HG03558 (cell line): ENCODE data around the gene ZNF419.
A peak's percentile ranks its signal among the peaks of the same experiment; 100 is the strongest.
"Not testable (repeated sequence)": the region's sequence is repeated elsewhere in the genome, so short reads cannot be mapped to it uniquely, and the experiment has no call there.

ENCODE experiments used
- ATAC-seq: cut with Tn5 transposase; IDR thresholded peaks from one replicate; pipeline ENCODE4 v1.9.1; 2021; ENCODE audit warnings: moderate number of reproducible peaks; ENCODE audit not compliant: unreplicated experiment; ENCODE audit errors: extremely low read depth

The ZNF419 gene

GRCh38 chr19:57487477-57488298 is at the start of gene ZNF419:
ZNF419 (plus strand) TSS chr19:57487750; CDS start chr19:57487951, 201 bp downstream.
- peak; percentile 87 for ATAC-seq

- ATAC-seq: no peak
These were observed 49.6 kb upstream of the ZNF419 start for GRCh38 chr19:57437931-57438330.

DNA sequence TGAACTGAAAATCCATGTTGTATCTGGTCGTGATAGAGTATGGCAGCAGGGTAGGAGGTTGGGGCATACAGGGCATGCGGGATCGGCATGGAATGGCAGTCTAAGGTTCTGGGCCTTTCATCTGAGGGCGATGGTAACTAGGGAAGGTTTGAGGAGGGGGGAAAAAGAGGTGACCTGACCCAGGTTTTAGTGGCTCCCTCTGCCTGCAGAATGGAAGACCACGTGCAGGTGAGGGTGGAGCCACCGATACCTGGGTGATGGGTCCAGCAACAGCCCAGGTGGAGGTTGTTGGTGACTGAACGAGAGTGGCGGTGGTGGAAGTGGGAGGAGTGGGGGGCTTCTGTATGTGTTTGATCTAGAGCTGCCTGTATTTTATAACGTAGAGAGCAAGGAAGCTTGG is 48.6 kb upstream of the ZNF419 start:
- ATAC-seq: no peak

GRCh38 chr19:57441979-57442752 is 45.4 kb upstream of the ZNF419 start:
- no peak for ATAC-seq

- ATAC-seq: no peak
These were observed 44.3 kb upstream of the ZNF419 start for GRCh38 chr19:57443121-57443696.

DNA sequence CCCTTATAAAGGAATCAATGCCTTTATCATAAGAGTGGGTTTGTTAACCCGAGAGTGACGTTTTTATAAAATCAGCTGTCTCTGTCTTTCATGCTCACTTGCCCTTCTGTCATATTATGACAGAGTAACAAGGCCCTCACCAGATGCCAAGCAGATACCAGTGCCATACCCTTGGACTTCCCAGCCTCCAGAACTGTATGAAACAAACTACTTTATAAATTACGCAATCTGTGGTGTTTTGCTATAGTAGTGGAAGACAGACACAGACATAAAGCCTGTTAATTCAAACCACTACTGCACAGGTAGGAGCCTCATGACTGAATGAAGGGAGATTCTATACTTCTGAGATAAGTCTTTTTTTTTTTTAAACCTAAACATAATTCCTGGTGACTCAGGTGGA is 35.2 kb upstream of the ZNF419 start:
- no peak for ATAC-seq

DNA sequence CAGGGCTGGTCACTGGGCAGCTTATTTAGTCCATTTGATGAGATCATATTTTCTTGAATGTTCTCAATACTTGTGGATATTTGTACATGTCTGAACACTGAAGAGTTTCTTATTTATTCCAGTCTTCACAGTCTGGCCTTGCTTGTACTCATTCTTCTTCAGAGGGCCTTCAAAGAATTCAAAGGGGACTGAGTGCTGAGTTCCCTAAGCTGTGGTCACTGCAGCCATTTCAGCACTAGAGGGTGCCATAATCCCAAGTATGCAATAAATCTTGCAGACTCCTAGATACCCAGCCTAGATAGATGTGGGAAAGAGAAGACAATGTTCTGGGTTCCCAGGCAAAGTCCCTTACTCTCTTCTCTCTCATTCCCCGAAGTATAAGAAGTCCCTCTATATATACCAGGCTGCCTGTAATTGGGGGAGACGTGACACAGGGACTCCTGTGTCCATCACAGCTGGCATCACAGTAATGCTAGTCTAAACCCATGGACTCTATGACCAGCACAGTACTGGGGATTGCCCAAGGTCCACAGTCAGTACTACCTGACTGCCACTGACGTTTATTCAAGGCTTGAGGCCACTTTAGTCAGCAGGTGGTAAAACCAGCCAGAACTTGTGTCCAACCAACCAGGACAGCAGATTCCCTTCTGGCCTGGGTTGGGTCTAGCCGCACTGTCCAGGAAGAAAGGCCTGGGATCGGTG is 21.7 kb upstream of the ZNF419 start:
- ATAC-seq: no peak

DNA sequence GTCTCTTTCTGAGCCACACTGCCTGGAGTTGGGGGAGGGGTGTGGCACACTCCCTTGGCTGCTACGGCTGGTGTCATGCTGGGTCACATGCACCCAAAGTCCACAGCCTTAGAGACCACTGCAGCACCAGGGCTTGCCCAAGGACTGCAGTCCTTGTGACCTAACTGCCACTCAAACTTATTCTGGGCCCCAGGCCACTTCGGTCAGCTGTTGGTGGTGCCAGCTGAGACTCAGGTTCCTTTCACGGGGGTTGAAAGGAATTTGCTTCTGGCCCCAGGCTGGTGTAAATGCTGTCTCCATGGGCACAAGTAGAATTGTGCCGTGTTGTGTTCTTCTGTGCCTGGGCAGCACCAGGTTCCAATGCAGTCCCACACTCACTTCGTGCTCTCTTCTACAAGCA is 21.1 kb upstream of the ZNF419 start:
- no peak for ATAC-seq

GRCh38 chr19:57473646-57474045 is 13.9 kb upstream of the ZNF419 start:
- no peak for ATAC-seq

DNA sequence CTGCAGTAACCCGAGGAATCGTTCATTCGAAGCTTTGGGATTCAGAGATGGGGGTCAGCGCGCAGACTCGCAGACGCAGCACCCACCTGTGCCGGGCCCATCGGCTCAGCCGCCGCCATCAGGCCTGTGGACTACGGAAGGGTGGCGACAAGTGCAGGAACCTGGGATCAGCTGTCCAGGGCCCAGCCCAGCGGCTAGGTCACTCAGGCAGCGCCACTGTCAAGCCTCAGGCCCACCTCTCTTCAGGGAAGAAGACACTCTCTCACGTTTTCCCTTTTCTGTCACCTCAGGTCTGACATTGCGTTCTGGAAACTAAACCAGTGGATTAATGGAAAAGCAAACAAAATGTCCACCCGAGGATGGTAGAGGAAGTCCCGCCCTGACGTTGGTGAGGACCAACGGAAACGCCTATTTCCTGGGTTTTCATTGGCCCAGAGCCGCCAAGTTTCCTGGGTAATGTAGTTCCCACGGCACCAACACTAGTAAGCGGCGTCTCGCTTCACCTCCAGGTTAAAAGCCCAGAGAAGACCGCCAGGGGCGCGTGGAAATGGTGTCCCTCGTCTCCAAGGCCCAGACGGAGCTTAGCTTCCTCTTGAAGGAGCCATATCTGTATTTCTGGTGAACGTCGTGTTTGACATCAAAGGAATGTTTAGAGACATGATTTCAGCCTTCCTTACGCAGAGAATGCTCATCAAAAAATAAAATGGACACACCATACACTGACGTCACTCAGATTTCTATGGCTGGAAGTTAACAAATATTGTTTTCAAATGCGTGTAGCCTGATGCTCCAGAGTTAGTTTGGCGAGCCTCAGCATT is 10.2 kb upstream of the ZNF419 start, which contains the start of gene ZNF772:
TSS of gene ZNF772 (minus strand) at position 376 of the 818 bp plus-strand sequence. CDS start at position 119, 257 bp downstream.
- peak; percentile 59 for ATAC-seq

GRCh38 chr19:57488299-57488644 is 722 bp downstream of the ZNF419 start:
- ATAC-seq: not testable (repeated sequence)

DNA sequence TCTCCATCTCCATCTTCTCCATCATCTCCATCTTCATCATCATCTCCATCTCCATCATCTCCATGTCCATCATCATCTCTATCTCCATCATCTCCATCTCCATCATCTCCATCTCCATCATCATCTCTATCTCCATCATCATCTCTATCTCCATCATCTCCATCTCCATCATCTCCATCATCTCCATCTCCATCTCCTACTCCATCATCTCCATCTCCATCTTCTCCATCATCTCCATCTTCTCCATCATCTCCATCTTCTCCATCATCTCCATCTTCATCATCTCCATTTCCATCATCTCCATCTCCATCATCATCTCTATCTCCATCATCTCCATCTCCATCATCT is 11.8 kb downstream of the ZNF419 start:
- ATAC-seq: not testable (repeated sequence)

- ATAC-seq: peak; percentile 94
These were observed 12.3 kb downstream of the ZNF419 start, which contains the start of gene ZNF773 for GRCh38 chr19:57499680-57500395. ZNF773 (plus strand) TSS chr19:57499938; CDS start chr19:57500081, 143 bp downstream.

- ATAC-seq: not testable (repeated sequence)
These were observed 12.8 kb downstream of the ZNF419 start for GRCh38 chr19:57500400-57500799.

DNA sequence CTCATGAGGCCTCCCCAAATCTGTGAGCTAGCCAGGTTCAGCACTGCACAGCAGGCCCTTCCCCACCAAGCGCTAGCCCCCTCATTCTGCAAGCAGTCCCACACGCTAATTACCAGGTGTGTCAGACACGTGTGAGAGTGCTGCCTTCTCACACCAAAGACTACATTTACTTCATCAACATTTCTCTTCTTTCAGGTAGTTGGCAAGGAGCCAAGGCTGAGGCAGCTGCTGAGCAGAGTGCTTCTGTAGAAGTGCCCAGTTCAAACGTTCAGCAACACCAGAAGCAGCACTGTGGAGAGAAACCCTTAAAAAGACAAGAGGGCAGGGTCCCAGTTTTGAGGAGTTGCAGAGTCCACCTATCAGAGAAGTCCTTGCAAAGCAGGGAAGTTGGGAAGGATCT is 18.6 kb downstream of the ZNF419 start:
- ATAC-seq: no peak

GRCh38 chr19:57511484-57511883 is 23.9 kb downstream of the ZNF419 start:
- no peak for ATAC-seq

DNA sequence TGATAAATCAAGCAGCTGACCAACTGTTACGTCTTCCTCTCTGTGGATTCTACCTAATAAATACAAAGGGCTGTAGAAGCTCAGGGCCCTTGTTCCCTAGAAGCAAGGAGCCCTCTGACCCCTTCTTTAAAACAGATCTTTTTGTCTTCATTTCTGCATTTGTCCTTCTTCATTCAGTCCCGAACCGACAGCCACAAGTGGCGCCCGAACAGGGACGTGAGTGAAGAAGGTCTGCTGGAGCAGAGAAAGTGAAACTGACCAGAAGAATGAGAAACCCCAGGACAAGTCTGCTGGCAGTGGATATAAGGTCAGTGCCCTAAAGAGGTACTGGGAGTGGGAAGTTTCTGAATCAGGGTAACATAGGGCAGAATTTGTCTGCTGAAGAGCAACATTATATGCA is 25.3 kb downstream of the ZNF419 start:
- ATAC-seq: no peak

GRCh38 chr19:57515255-57515654 is 27.7 kb downstream of the ZNF419 start:
- no peak for ATAC-seq

GRCh38 chr19:57518021-57518420 is 30.5 kb downstream of the ZNF419 start:
- not testable (repeated sequence) for ATAC-seq
